GM12878 (cell line): ENCODE data around the gene ABR. TPM values are rescaled to one million over a fixed set of nuclear protein-coding genes. Genes with fewer than 3 reads are reported as not detected.

Source experiments
- ATAC-seq: fragments of 200-7000 bp; cut with Tn5 transposase; 3 replicates; pipeline ENCODE4 v1.9.1; 2020; ENCODE audit warnings: mild to moderate bottlenecking, moderate library complexity
- BruUV-seq: library from RNA; stranded (reverse); fragments of 400-500 nt; replicated peaks from 2 replicates; lab custom pipeline; 2021; lab: Mats Ljungman, UMichigan
- CTCF ChIA-PET: fragments of 300-600 bp; sonication (Branson Sonifier 250); formaldehyde crosslinking; extraction: SDS; loops from one replicate; lab custom pipeline; 2021; ENCODE audit warnings: inconsistent platforms; lab: Yijun Ruan, JAX
- POLR2A ChIA-PET: fragments of 350-600 bp; formaldehyde crosslinking; extraction: SDS; loops from one replicate; lab custom pipeline; 2021; ENCODE audit warnings: inconsistent platforms; lab: Charles Lee
- RAD21 ChIA-PET: fragments of 300-600 bp; sonication (Branson Sonifier 250); formaldehyde crosslinking; loops from one replicate; lab custom pipeline; 2023; ENCODE audit warnings: antibody characterized with exemption; ENCODE audit not compliant: unreplicated experiment; lab: Charles Lee
- SMC1A ChIA-PET: fragments of 300-600 bp; sonication (Branson Sonifier 250); formaldehyde crosslinking; loops from one replicate; lab custom pipeline; 2023; ENCODE audit not compliant: unreplicated experiment, uncharacterized antibody; lab: Charles Lee
- DNase-seq: peaks from one replicate; pipeline ENCODE4 v3.0.0-alpha.2; 2011; ENCODE audit warnings: low read depth, low spot score
- FAIRE-seq: peaks from 3 replicates; lab custom pipeline; 2011; peaks lifted over from hg19 to GRCh38; lab: Jason Lieb, UNC
- H2AFZ ChIP-seq: 2 replicates; pipeline ENCODE4 v1.6.0; 2011; ENCODE audit warnings: low read depth, low read length, control low read depth; ENCODE audit not compliant: control insufficient read depth
- H3K27ac ChIP-seq: 2 replicates; pipeline ENCODE4 v1.5.1; 2011; ENCODE audit warnings: control low read depth; ENCODE audit not compliant: control insufficient read depth, insufficient read depth
- H3K27me3 ChIP-seq, 2 experiments: replicated peaks in 1 of 2; 2 replicates each; pipeline versions ENCODE4 v1.6.0 to v1.6.1; 2011; ENCODE audit warnings: low read length in 1 of 2; ENCODE audit not compliant: control insufficient read depth in 2 of 2, insufficient read depth in 2 of 2
- H3K36me3 ChIP-seq, 2 experiments: 2 replicates each; pipeline ENCODE4 v1.5.1; 2011; ENCODE audit warnings: low read length in 1 of 2; ENCODE audit not compliant: control insufficient read depth in 2 of 2, insufficient read depth in 2 of 2
- H3K4me1 ChIP-seq: 2 replicates; pipeline ENCODE4 v1.6.1; 2011; ENCODE audit warnings: mild to moderate bottlenecking, low read length, moderate library complexity, mixed read lengths; ENCODE audit not compliant: control insufficient read depth, insufficient read depth
- H3K4me2 ChIP-seq: 2 replicates; pipeline ENCODE4 v1.6.0; 2011; ENCODE audit warnings: control low read depth; ENCODE audit not compliant: control insufficient read depth, insufficient read depth
- H3K4me3 ChIP-seq: fragments of 200-600 bp; sonication (generic); 2 replicates; pipeline ENCODE4 v1.5.1; 2016
- H3K79me2 ChIP-seq: 2 replicates; pipeline ENCODE4 v1.6.0; 2011; ENCODE audit warnings: low read length; ENCODE audit not compliant: control insufficient read depth, insufficient read depth
- H3K9ac ChIP-seq: 2 replicates; pipeline ENCODE4 v1.8.0; 2011; ENCODE audit warnings: low read length, control low read depth, mixed read lengths; ENCODE audit not compliant: control insufficient read depth, insufficient read depth
- H3K9me3 ChIP-seq: replicated peaks from 3 replicates; pipeline ENCODE4 v1.5.1; 2011; ENCODE audit warnings: mild to moderate bottlenecking, low read length; ENCODE audit not compliant: control insufficient read depth, insufficient read depth
- H4K20me1 ChIP-seq: 2 replicates; pipeline ENCODE4 v1.6.0; 2011; ENCODE audit not compliant: control insufficient read depth, insufficient read depth
- ATF3 ChIP-seq: IDR thresholded peaks from 2 replicates; pipeline ENCODE4 v1.6.1; 2011; ENCODE audit warnings: low read depth, mild to moderate bottlenecking, low read length, moderate library complexity, borderline replicate concordance; ENCODE audit errors: extremely low read depth
- CEBPB ChIP-seq, 2 experiments: fragments of 150-350 bp in 1 of 2; IDR thresholded peaks; 2 replicates each; pipeline ENCODE4 v1.6.1; 2012 to 2014; ENCODE audit warnings: low read depth in 2 of 2, low read length in 2 of 2, borderline replicate concordance in 1 of 2, inconsistent platforms in 1 of 2
- EGR1 ChIP-seq, 2 experiments: IDR thresholded peaks; 1 replicate in 1 of 2; 2 replicates in 1 of 2; pipeline ENCODE4 v1.6.1; 2011 to 2012; ENCODE audit warnings: low read depth in 2 of 2, low read length in 2 of 2, borderline replicate concordance in 1 of 2, mild to moderate bottlenecking in 1 of 2, moderate library complexity in 1 of 2
- ESRRA ChIP-seq: IDR thresholded peaks from 2 replicates; pipeline ENCODE4 v1.6.1; 2012; ENCODE audit warnings: mild to moderate bottlenecking, low read length, improper control_type of control experiment
- ETV6 ChIP-seq, 2 experiments: fragments of 450-650 bp in 1 of 2; IDR thresholded peaks in 1 of 2; conservative IDR thresholded peaks in 1 of 2; 2 replicates each; pipeline ENCODE4 v1.6.1; 2014; ENCODE audit warnings: antibody characterized with exemption in 1 of 2, borderline replicate concordance in 1 of 2, low read depth in 1 of 2, mild to moderate bottlenecking in 1 of 2, moderate library complexity in 1 of 2
- FOXM1 ChIP-seq: IDR thresholded peaks from 2 replicates; pipeline ENCODE4 v1.6.1; 2012; ENCODE audit warnings: low read depth, mild to moderate bottlenecking, inconsistent platforms, low read length, moderate library complexity
- HDAC2 ChIP-seq: fragments of 200-600 bp; sonication (generic); IDR thresholded peaks from 2 replicates; pipeline ENCODE4 v1.6.1; 2017
- IRF4 ChIP-seq: IDR thresholded peaks from 2 replicates; pipeline ENCODE4 v1.6.1; 2011; ENCODE audit warnings: low read depth, low read length
- MEF2B ChIP-seq: fragments of 450-650 bp; IDR thresholded peaks from 2 replicates; pipeline ENCODE4 v1.6.1; 2018; ENCODE audit warnings: mild to moderate bottlenecking, moderate library complexity; ENCODE audit not compliant: partially characterized antibody, poor library complexity, severe bottlenecking
- POLR2AphosphoS2 ChIP-seq: IDR thresholded peaks from 2 replicates; pipeline ENCODE4 v1.6.1; 2011; ENCODE audit warnings: low read depth, mild to moderate bottlenecking, low read length, improper control_type of control experiment, moderate library complexity
- SIX5 ChIP-seq: IDR thresholded peaks from 2 replicates; pipeline ENCODE4 v1.6.1; 2011; ENCODE audit warnings: mild to moderate bottlenecking, low read depth, low read length, moderate library complexity; ENCODE audit not compliant: severe bottlenecking
- TBL1XR1 ChIP-seq: IDR thresholded peaks from 2 replicates; pipeline ENCODE4 v1.6.1; 2012; ENCODE audit warnings: low read depth, low read length, improper control_type of control experiment
- ZNF592 ChIP-seq: fragments of 450-650 bp; IDR thresholded peaks from 2 replicates; pipeline ENCODE4 v1.6.1; 2017; ENCODE audit warnings: mild to moderate bottlenecking, moderate library complexity
- WGBS: methylation state at CpG from one replicate; pipeline ENCODE4 v1.1.6; 2016; ENCODE audit warnings: low lambda C conversion rate; ENCODE audit not compliant: insufficient replicate concordance, insufficient coverage; ENCODE audit errors: missing lambda C conversion rate; 5-methylcytosine and 5-hydroxymethylcytosine counted together
- in situ Hi-C: fragments of 300-500 bp; cut with MboI; formaldehyde crosslinking; loops from 9 replicates; pipeline ENCODE4 v1.14.3; 2018; ENCODE audit warnings: mixed read lengths
- intact Hi-C: fragments of 100-400 bp; cut with micrococcal nuclease; formaldehyde crosslinking; loops from one replicate; pipeline ENCODE4 v1.14.2; 2022; ENCODE audit not compliant: unreplicated experiment
- polyA plus RNA-seq, 11 experiments: library from polyadenylated mRNA; depleted of rRNA in 4 of 11; unstranded in 6 of 11; stranded (reverse) in 5 of 11; fragments of >200 nt; fragmentation: Nextera tagmentation in 4 of 11; fragmentation: Illumina TruSeq in 1 of 11; extraction: Ambion mirVana in 4 of 11; extraction: Trizol in 1 of 11; gene quantifications; 1 replicate in 1 of 11; 2 replicates in 10 of 11; pipeline versions ENCODE4 v1.2.1 to v1.2.3, GENCODE V29; 2011 to 2016; ENCODE audit warnings: inconsistent platforms in 2 of 11, missing spikeins in 2 of 11, low read depth in 1 of 11
- total RNA-seq, 4 experiments: library from RNA; depleted of rRNA in 3 of 4; stranded (reverse); fragments of >200 nt in 3 of 4; fragmentation: Illumina TruSeq in 1 of 4; extraction: Trizol in 1 of 4; gene quantifications; 2 replicates each; pipeline versions ENCODE4 v1.2.1 to v1.2.3, GENCODE V29; 2013 to 2021
- TF ChIP-seq, protein P1 (sequence below): fragments of 450-650 bp; IDR thresholded peaks from 2 replicates; pipeline ENCODE4 v1.6.1; 2016; ENCODE audit warnings: mild to moderate bottlenecking

ABR gene
- total and polyA plus RNA-seq, 10 of the 15 experiments (the other 5 are each of a cell fraction or from before 2014, with no cell fraction given) = 1.4 to 112 (median 30.0) TPM

DNA sequence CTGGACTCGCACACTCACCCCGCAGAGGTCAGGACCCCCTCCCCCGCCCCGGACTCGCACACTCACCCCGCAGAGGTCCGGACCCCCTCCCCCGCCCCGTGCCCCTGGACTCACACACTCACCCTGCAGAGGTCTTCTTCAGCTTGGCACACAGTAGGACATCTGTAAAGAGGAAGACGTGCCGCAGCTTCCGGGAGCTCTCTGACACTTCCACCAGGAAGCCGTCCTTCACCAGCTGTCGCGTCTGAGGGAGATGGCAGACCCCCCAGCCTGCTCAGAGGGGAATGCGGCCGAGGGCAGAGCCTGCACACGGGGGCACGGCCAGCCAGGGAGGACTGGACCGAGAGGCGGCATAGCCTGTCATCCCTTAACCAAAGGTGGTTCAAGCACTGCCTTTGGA, 109.9 kb downstream of the ABR start:
- SMC1A ChIA-PET = no interaction called here
- intact Hi-C loops = no loop called here
- peaks cover 14 to 25% of the 10 kb centered on the region in 2 experiments for H3K36me3 ChIP-seq

More for the DNA sequence above, 109.9 kb downstream of the ABR start:
- ChIA-PET RAD21 (no interaction called here), POLR2A (no interaction called here), CTCF (no interaction called here)
- 97% methylated on average over 12 of the region's 21 CpGs for WGBS
- Histone ChIP-seq H4K20me1 (no peaks in the 10 kb centered on the region), H3K27ac (no peak overlapping the region), H3K79me2 (no peaks in the 10 kb centered on the region), H3K27me3 (no peaks in the 10 kb centered on the region), H3K9ac (no peak overlapping the region), H3K9me3 (peaks cover 8% of the 10 kb centered on the region; the same call in 2 of the 3 replicates), H2AFZ (no peak overlapping the region)
- no peak for DNase-seq
- BruUV-seq = no TSS peak
- TF ChIP-seq IRF4 (no peak), TBL1XR1 (no peak), MEF2B (no peak), ZNF592 (no peak), HDAC2 (no peak), ETV6 (conservative IDR thresholded peaks at IDR 0.05 in 1 of 2, IDR thresholded peaks at IDR 0.05 in 1 of 2; ENCODE audit: borderline replicate concordance in 1 of 2, low read depth in 1 of 2) (no peak), ESRRA (no peak), EGR1 (IDR thresholded peaks at IDR 0.05; ENCODE audit: borderline replicate concordance in 1 of 2, low read depth in 2 of 2, low read length in 2 of 2) (no peak), ATF3 (no peak), SIX5 (no peak), POLR2AphosphoS2 (no peak), CEBPB (IDR thresholded peaks at IDR 0.05; ENCODE audit: borderline replicate concordance in 1 of 2, low read depth in 2 of 2, low read length in 2 of 2) (no peak), FOXM1 (no peak)
- TF ChIP-seq, protein P1, sequence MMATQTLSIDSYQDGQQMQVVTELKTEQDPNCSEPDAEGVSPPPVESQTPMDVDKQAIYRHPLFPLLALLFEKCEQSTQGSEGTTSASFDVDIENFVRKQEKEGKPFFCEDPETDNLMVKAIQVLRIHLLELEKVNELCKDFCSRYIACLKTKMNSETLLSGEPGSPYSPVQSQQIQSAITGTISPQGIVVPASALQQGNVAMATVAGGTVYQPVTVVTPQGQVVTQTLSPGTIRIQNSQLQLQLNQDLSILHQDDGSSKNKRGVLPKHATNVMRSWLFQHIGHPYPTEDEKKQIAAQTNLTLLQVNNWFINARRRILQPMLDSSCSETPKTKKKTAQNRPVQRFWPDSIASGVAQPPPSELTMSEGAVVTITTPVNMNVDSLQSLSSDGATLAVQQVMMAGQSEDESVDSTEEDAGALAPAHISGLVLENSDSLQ = no peak
- TF ChIP-seq, all 136 proteins: peak for 0
- ATAC-seq (no peak), FAIRE-seq (no peak)
- in situ Hi-C loops = no loop called here
- no peak overlapping the region for H3K4me3 ChIP-seq
- H3K4me2 ChIP-seq = no peak overlapping the region
- no peaks in the 10 kb centered on the region for H3K4me1 ChIP-seq
